Neural cell (in vitro differentiated cells): ENCODE measurements around the gene CLEC16A. TPM values are rescaled to one million over a fixed set of nuclear protein-coding genes. Genes with fewer than 3 reads are reported as not detected.

Source experiments
- H2AFZ ChIP-seq: fragments of 200-600, 300-800 bp; sonication (generic), shearing (Covaris generic); 2 replicates; pipeline ENCODE4 v1.6.0; 2014; ENCODE audit warnings: low read depth, mild to moderate bottlenecking, antibody characterized with exemption, low read length, moderate library complexity
- H3F3A ChIP-seq: fragments of 200-600 bp; shearing (Covaris generic); 2 replicates; pipeline ENCODE4 v1.6.1; 2016; ENCODE audit warnings: mild to moderate bottlenecking, moderate library complexity, mixed read lengths, antibody characterized with exemption, low read length; ENCODE audit not compliant: insufficient read depth, poor library complexity, severe bottlenecking
- H3K27ac ChIP-seq: fragments of 200-600, 300-800 bp; sonication (generic), shearing (Covaris generic); 2 replicates; pipeline ENCODE4 v1.5.1; 2014; ENCODE audit warnings: mild to moderate bottlenecking, low read length, moderate library complexity
- H3K27me3 ChIP-seq: fragments of 300-800, 200-600 bp; sonication (generic), shearing (Covaris generic); 2 replicates; pipeline ENCODE4 v1.6.0; 2014; ENCODE audit warnings: mild to moderate bottlenecking, low read depth, low read length, moderate library complexity; ENCODE audit not compliant: insufficient read depth
- H3K36me3 ChIP-seq: fragments of 300-800, 200-600 bp; sonication (generic), shearing (Covaris generic); 2 replicates; pipeline ENCODE4 v1.5.1; 2014; ENCODE audit warnings: mild to moderate bottlenecking, antibody characterized with exemption, low read length, moderate library complexity; ENCODE audit not compliant: insufficient read depth
- H3K4me2 ChIP-seq: fragments of 300-800, 200-600 bp; sonication (generic), shearing (Covaris generic); 2 replicates; pipeline ENCODE4 v1.6.0; 2014; ENCODE audit warnings: mild to moderate bottlenecking, low read length
- H3K4me3 ChIP-seq: fragments of 300-800, 200-600 bp; sonication (generic), shearing (Covaris generic); 2 replicates; pipeline ENCODE4 v1.5.1; 2014; ENCODE audit warnings: mild to moderate bottlenecking, low read length, moderate library complexity
- H3K79me2 ChIP-seq: fragments of 200-600 bp; shearing (Covaris generic); replicated peaks from 2 replicates; pipeline ENCODE4 v1.6.0; 2014; ENCODE audit warnings: mild to moderate bottlenecking, low read length, moderate library complexity; ENCODE audit not compliant: insufficient read depth
- H3K9ac ChIP-seq: fragments of 300-800, 200-600 bp; sonication (generic), shearing (Covaris generic); 2 replicates; pipeline ENCODE4 v1.6.1; 2016; ENCODE audit warnings: mild to moderate bottlenecking, low read length, mixed read lengths
- H3K9me2 ChIP-seq: fragments of 200-600 bp; shearing (Covaris generic); 2 replicates; pipeline ENCODE4 v1.6.1; 2016; ENCODE audit warnings: mild to moderate bottlenecking, low read length, mixed read lengths; ENCODE audit not compliant: insufficient read depth
- H3K9me3 ChIP-seq: fragments of 200-600, 300-800 bp; sonication (generic), shearing (Covaris generic); 2 replicates; pipeline ENCODE4 v1.6.1; 2016; ENCODE audit warnings: mild to moderate bottlenecking, mixed run types, low read length, moderate library complexity, mixed read lengths
- H4K20me1 ChIP-seq: fragments of 200-600 bp; shearing (Covaris generic); 2 replicates; pipeline ENCODE4 v1.6.1; 2016; ENCODE audit warnings: mild to moderate bottlenecking, mixed run types; ENCODE audit not compliant: insufficient read depth
- EP300 ChIP-seq: fragments of 450-650 bp; conservative IDR thresholded peaks from 2 replicates; pipeline ENCODE4 v1.6.1; 2014; ENCODE audit warnings: antibody characterized with exemption, mild to moderate bottlenecking, moderate library complexity; ENCODE audit not compliant: poor library complexity, severe bottlenecking
- EZH2 ChIP-seq: fragments of 200-600, 300-800 bp; shearing (Covaris generic), sonication (generic); IDR thresholded peaks from 2 replicates; pipeline ENCODE4 v1.6.1; 2014; ENCODE audit warnings: antibody characterized with exemption, low read length, borderline replicate concordance, mild to moderate bottlenecking; ENCODE audit not compliant: insufficient read depth, poor library complexity, severe bottlenecking
- MXI1 ChIP-seq: fragments of 450-650 bp; conservative IDR thresholded peaks from 2 replicates; pipeline ENCODE4 v1.6.1; 2014; ENCODE audit warnings: antibody characterized with exemption, mild to moderate bottlenecking; ENCODE audit not compliant: poor library complexity, severe bottlenecking
- POLR2AphosphoS5 ChIP-seq: IDR thresholded peaks from 2 replicates; pipeline ENCODE4 v1.6.1; 2012
- RAD21 ChIP-seq: fragments of 450-650 bp; conservative IDR thresholded peaks from 2 replicates; pipeline ENCODE4 v1.6.1; 2014; ENCODE audit warnings: antibody characterized with exemption, mild to moderate bottlenecking, moderate library complexity
- SMC3 ChIP-seq: fragments of 450-650 bp; conservative IDR thresholded peaks from 2 replicates; pipeline ENCODE4 v1.6.1; 2014; ENCODE audit warnings: antibody characterized with exemption, mild to moderate bottlenecking, moderate library complexity; ENCODE audit not compliant: poor library complexity
- TAF1 ChIP-seq: IDR thresholded peaks from 2 replicates; pipeline ENCODE4 v1.6.1; 2012; ENCODE audit warnings: low read depth
- polyA plus RNA-seq: library from polyadenylated mRNA; depleted of rRNA; stranded (reverse); fragments of >200 nt; gene quantifications from 2 replicates; pipeline ENCODE4 v1.2.3, GENCODE V29; 2014
- TF ChIP-seq, protein P1 (sequence below): IDR thresholded peaks from 2 replicates; pipeline ENCODE4 v1.6.1; 2012; ENCODE audit warnings: borderline replicate concordance
- TF ChIP-seq, protein P2 (sequence below): fragments of 450-650 bp; IDR thresholded peaks from 2 replicates; pipeline ENCODE4 v1.5.1; 2014; ENCODE audit warnings: antibody characterized with exemption, mild to moderate bottlenecking, moderate library complexity; ENCODE audit not compliant: poor library complexity, severe bottlenecking

CLEC16A gene
- polyA plus RNA-seq, 1 donor from 2014 or later: 11.1 TPM

DNA sequence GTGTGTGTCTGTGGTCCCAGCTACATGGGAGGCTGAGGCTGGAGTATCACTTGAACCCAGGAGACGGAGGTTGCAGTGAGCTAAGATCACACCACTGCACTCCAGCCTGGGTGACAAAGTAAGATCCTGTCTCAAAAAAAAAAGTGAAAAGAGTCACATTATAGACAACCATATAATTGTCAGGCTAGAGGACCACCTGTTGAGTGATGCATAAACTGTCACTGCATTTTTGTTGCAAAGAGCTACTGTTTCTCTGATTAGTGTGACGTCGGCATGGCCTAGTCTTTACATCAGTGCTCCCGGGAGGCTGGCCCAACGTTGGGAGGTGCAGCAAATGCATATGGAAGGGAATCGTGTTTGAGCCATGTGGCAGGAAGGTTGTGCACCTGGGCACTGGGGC is 50.2 kb downstream of the CLEC16A start:
- no peak overlapping the region for H3K27ac ChIP-seq
- H2AFZ ChIP-seq: no peak overlapping the region
- H4K20me1 ChIP-seq: no peaks in the 10 kb centered on the region
- no peaks in the 10 kb centered on the region for H3K79me2 ChIP-seq
- H3K36me3 ChIP-seq: no peaks in the 10 kb centered on the region
- H3K4me2 ChIP-seq: no peak overlapping the region
- H3F3A ChIP-seq: no peaks in the 10 kb centered on the region
- no peak overlapping the region for H3K9ac ChIP-seq
- no peak overlapping the region for H3K4me3 ChIP-seq
- no peaks in the 10 kb centered on the region for H3K27me3 ChIP-seq
- TF ChIP-seq RAD21: no peak
- TF ChIP-seq, protein P1, sequence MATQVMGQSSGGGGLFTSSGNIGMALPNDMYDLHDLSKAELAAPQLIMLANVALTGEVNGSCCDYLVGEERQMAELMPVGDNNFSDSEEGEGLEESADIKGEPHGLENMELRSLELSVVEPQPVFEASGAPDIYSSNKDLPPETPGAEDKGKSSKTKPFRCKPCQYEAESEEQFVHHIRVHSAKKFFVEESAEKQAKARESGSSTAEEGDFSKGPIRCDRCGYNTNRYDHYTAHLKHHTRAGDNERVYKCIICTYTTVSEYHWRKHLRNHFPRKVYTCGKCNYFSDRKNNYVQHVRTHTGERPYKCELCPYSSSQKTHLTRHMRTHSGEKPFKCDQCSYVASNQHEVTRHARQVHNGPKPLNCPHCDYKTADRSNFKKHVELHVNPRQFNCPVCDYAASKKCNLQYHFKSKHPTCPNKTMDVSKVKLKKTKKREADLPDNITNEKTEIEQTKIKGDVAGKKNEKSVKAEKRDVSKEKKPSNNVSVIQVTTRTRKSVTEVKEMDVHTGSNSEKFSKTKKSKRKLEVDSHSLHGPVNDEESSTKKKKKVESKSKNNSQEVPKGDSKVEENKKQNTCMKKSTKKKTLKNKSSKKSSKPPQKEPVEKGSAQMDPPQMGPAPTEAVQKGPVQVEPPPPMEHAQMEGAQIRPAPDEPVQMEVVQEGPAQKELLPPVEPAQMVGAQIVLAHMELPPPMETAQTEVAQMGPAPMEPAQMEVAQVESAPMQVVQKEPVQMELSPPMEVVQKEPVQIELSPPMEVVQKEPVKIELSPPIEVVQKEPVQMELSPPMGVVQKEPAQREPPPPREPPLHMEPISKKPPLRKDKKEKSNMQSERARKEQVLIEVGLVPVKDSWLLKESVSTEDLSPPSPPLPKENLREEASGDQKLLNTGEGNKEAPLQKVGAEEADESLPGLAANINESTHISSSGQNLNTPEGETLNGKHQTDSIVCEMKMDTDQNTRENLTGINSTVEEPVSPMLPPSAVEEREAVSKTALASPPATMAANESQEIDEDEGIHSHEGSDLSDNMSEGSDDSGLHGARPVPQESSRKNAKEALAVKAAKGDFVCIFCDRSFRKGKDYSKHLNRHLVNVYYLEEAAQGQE: no peak
- no peak for TF ChIP-seq EP300
- no peak for TF ChIP-seq POLR2AphosphoS5
- no peak for TF ChIP-seq TAF1
- TF ChIP-seq, protein P2, sequence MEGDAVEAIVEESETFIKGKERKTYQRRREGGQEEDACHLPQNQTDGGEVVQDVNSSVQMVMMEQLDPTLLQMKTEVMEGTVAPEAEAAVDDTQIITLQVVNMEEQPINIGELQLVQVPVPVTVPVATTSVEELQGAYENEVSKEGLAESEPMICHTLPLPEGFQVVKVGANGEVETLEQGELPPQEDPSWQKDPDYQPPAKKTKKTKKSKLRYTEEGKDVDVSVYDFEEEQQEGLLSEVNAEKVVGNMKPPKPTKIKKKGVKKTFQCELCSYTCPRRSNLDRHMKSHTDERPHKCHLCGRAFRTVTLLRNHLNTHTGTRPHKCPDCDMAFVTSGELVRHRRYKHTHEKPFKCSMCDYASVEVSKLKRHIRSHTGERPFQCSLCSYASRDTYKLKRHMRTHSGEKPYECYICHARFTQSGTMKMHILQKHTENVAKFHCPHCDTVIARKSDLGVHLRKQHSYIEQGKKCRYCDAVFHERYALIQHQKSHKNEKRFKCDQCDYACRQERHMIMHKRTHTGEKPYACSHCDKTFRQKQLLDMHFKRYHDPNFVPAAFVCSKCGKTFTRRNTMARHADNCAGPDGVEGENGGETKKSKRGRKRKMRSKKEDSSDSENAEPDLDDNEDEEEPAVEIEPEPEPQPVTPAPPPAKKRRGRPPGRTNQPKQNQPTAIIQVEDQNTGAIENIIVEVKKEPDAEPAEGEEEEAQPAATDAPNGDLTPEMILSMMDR: no peak
- TF ChIP-seq SMC3: no peak
- TF ChIP-seq EZH2: no peak
- no peak for TF ChIP-seq MXI1
- H3K9me2 ChIP-seq: no peaks in the 10 kb centered on the region
- H3K9me3 ChIP-seq: no peaks in the 10 kb centered on the region

DNA sequence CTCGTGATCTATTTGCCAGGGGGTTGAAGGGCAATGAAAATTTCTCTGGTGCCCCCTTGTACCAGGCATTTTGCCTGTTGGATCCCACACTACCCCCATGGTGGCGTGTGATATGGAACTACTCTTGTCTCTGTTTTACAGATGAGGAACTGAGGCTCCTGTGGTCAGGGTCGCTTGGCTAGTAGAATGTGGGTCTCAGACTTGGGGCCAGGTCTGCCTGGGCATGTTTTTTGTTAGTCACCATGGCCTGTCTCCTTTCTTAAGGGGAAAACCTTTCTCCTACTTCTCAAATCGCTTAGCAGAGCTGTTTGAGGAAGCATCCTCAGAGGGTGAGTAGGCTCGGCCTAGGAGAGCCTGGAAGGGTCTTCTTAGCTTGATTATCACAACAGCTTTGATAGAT is 51.2 kb downstream of the CLEC16A start:
- Histone ChIP-seq H2AFZ (no peak overlapping the region), H3K4me2 (no peak overlapping the region), H3K9ac (no peak overlapping the region), H3K79me2 (no peaks in the 10 kb centered on the region), H3K36me3 (no peaks in the 10 kb centered on the region), H3K9me2 (no peaks in the 10 kb centered on the region), H3F3A (no peaks in the 10 kb centered on the region), H4K20me1 (no peaks in the 10 kb centered on the region), H3K9me3 (no peaks in the 10 kb centered on the region), H3K27ac (no peak overlapping the region), H3K27me3 (no peaks in the 10 kb centered on the region), H3K4me3 (no peak overlapping the region)
- TF ChIP-seq TAF1: no peak
- no peak for TF ChIP-seq RAD21

DNA sequence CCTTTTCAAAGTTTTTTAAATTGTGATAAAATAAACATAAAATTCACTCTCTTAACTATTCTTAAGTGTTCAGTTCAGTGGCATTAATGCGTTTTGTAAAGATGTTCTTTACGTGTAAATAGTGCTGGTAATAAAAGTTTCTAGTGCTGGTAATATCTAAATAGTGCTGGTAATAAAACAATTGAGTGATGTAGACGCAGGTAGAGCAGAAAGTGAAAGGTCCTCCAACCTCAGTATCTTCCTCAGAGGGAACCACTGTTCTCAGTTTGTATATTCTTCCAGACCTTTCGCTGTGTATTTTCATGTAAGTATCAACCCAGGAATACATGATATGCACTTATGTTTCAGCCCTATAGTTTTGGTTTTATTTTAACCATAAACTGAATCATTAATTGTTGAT is 53.1 kb downstream of the CLEC16A start:
- no peaks in the 10 kb centered on the region for H4K20me1 ChIP-seq
- no peak for TF ChIP-seq MXI1
- no peak for TF ChIP-seq TAF1
- TF ChIP-seq EZH2: no peak
- TF ChIP-seq SMC3: no peak
- TF ChIP-seq, protein P1: no peak
- TF ChIP-seq, protein P2: no peak
- TF ChIP-seq RAD21: no peak
- no peak for TF ChIP-seq EP300
- TF ChIP-seq POLR2AphosphoS5: no peak
- H2AFZ ChIP-seq: no peak overlapping the region
- H3K9me3 ChIP-seq: no peaks in the 10 kb centered on the region
- no peaks in the 10 kb centered on the region for H3K79me2 ChIP-seq
- no peaks in the 10 kb centered on the region for H3K36me3 ChIP-seq
- H3F3A ChIP-seq: no peaks in the 10 kb centered on the region
- H3K4me3 ChIP-seq: no peak overlapping the region
- H3K27me3 ChIP-seq: no peaks in the 10 kb centered on the region
- no peak overlapping the region for H3K4me2 ChIP-seq
- no peaks in the 10 kb centered on the region for H3K9me2 ChIP-seq
- H3K27ac ChIP-seq: no peak overlapping the region
- no peak overlapping the region for H3K9ac ChIP-seq
